Hindlimb muscle (tissue), 1 donor: ENCODE measurements around the gene OR10K2. TPM values are rescaled to one million over a fixed set of nuclear protein-coding genes. Genes with fewer than 3 reads are reported as not detected.

Experiments used
- polyA plus RNA-seq: library from polyadenylated mRNA; unstranded; fragments of 120-200 nt; gene quantifications from one replicate; pipeline ENCODE4 v1.2.1, GENCODE V29; 2013; ENCODE audit not compliant: insufficient read length

Gene OR10K2
- polyA plus RNA-seq, 1 donor: not detected

Other genes with a start within 250 kb of the OR10K2 start
- gene CD1D, start 245.3 kb downstream of the OR10K2 start, polyA plus RNA-seq: 1.9 TPM
- gene CD1A, start 171.8 kb downstream of the OR10K2 start, polyA plus RNA-seq: not detected
- gene CD1C, start 136.3 kb downstream of the OR10K2 start, polyA plus RNA-seq: 0.86 TPM
- gene CD1B, start 94.7 kb downstream of the OR10K2 start, polyA plus RNA-seq: not detected
- 0.32 TPM for gene CD1E, start 72.3 kb downstream of the OR10K2 start, polyA plus RNA-seq
- gene OR10T2, start 26.8 kb downstream of the OR10K2 start, polyA plus RNA-seq: not detected
- not detected for gene OR10K1, start 35.6 kb upstream of the OR10K2 start, polyA plus RNA-seq
- gene OR10R2, start 46.0 kb upstream of the OR10K2 start, polyA plus RNA-seq: not detected
- gene OR6Y1, start 128.2 kb upstream of the OR10K2 start, polyA plus RNA-seq: not detected
- not detected for gene OR6P1, start 144.3 kb upstream of the OR10K2 start, polyA plus RNA-seq
- not detected for gene OR10X1, start 153.7 kb upstream of the OR10K2 start, polyA plus RNA-seq
- gene OR10Z1, start 179.0 kb upstream of the OR10K2 start, polyA plus RNA-seq: 0.10 TPM